ENCODE measurements around the gene NOL4L.

DNA sequence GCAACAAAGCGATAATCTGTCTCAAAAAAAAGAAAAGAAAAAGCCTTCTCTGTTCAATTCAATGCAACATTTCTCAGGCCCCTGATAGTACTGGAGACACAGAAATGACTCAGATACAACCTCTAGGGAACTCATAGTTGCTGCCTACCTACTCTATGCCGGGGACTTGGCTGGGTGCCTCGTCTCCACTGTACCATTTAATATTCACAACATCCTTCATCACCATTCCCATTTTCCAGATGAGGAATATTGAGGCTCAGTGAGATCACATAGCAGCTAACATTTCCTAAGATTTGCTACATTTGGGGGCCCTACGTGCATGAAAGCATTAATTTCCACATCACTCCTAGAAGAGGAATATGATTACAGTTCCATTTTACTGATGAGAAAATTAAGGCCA lies 7.5 kb downstream of the NOL4L start:
- TF ChIP-seq, protein P1, sequence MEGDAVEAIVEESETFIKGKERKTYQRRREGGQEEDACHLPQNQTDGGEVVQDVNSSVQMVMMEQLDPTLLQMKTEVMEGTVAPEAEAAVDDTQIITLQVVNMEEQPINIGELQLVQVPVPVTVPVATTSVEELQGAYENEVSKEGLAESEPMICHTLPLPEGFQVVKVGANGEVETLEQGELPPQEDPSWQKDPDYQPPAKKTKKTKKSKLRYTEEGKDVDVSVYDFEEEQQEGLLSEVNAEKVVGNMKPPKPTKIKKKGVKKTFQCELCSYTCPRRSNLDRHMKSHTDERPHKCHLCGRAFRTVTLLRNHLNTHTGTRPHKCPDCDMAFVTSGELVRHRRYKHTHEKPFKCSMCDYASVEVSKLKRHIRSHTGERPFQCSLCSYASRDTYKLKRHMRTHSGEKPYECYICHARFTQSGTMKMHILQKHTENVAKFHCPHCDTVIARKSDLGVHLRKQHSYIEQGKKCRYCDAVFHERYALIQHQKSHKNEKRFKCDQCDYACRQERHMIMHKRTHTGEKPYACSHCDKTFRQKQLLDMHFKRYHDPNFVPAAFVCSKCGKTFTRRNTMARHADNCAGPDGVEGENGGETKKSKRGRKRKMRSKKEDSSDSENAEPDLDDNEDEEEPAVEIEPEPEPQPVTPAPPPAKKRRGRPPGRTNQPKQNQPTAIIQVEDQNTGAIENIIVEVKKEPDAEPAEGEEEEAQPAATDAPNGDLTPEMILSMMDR (IDR thresholded peaks at IDR 0.05; ENCODE audit: low read length): no peak
- no peak for TF ChIP-seq EZH2 (IDR thresholded peaks at IDR 0.05; ENCODE audit: borderline replicate concordance, low read length)
